ENCODE data around the gene YJU2.
A peak's percentile ranks its signal among the peaks of the same experiment; 100 is the strongest.
"Not testable (repeated sequence)": the region's sequence is repeated elsewhere in the genome, so short reads cannot be mapped to it uniquely, and the experiment has no call there.

Gene YJU2

DNA sequence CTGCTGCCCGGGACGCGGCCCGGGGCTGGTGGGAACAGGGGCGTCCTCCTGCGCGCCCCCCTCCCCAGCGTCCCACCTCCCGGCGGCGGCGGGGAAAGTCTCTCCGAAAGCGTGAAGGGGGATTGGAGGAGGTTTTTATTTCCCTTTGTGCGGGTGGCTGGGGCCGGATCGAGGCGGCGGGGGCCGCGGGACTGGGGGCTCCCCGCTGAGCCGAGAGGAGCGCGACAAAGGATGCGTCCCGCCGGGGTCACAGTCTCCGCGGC is 32.3 kb downstream of the YJU2 start:
- Histone ChIP-seq H3K27me3 (peaks cover 54 to 67% (median 62%) of the 10 kb centered on the region in 11 experiments), H3K27ac (no peak overlapping the region), H3K36me3 (no peaks in the 10 kb centered on the region), H3K4me2 (peak overlapping the region; percentile 84 to 94 (median 91)), H3K9me3 (replicated peaks in 1 of 11) (no peaks in the 10 kb centered on the region), H3K9ac (peak overlapping the region in 10 of 11 experiments; percentile 18 to 64 (median 48); a peak in 11 of 22 replicates), H3K4me1 (peaks cover 9 to 28% (median 19%) of the 10 kb centered on the region in 10 experiments; a peak in 19 of 20 replicates), H4K20me1 (peaks cover 0 to 22% (median 6%) of the 10 kb centered on the region in 11 experiments; a peak in 9 of 22 replicates), H3K4me3 (peak overlapping the region; percentile 38 to 65 (median 54))
- no peak for TF ChIP-seq Cebpa-rat (IDR thresholded peaks at IDR 0.05)

DNA sequence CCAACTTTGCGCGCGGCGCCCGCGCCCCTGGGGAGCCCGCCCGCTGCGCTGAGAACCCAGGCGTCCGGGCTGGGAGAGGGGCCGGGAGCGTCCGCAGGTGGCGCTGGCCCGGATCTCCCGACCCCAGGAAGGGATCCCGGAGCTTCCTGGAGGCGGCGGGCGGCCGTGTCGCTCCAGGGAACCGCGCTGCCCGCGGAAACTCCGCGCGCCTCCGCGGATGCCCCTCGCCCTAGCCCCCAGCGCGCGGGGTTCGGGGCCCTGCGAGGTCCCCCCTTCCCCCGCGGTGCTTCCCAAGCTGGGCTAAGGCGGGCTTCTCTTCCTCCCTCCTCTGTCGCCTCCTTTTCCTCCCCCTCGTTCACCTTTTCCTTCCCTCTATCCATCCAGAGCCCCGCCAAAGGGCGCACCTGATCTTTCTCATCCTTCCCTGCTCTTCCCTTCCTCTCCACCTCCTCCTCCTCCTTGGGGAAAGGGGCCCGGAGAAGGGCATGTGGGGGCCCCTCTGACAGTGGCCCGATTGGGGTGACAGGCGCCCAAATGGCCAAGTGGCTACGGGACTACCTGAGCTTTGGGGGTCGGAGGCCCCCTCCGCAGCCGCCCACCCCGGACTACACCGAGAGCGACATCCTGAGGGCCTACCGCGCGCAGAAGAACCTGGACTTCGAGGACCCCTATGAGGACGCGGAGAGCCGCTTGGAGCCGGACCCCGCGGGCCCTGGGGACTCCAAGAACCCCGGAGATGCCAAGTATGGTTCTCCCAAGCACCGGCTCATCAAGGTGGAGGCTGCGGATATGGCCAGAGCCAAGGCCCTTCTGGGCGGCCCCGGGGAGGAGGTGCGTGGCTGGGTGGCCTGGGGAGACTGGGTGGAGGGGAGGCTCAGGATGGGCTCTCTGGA is 32.9 kb downstream of the YJU2 start:
- H4K20me1 ChIP-seq = peaks cover 0 to 22% (median 6%) of the 10 kb centered on the region in 11 experiments; a peak in 9 of 22 replicates
- H3K4me3 ChIP-seq = peak overlapping the region; percentile 38 to 65 (median 54)
- no peaks in the 10 kb centered on the region for H3K36me3 ChIP-seq
- no peak overlapping the region for H3K27ac ChIP-seq
- H3K4me2 ChIP-seq = peak overlapping the region; percentile 84 to 94 (median 91)
- H3K4me1 ChIP-seq = peaks cover 9 to 28% (median 19%) of the 10 kb centered on the region in 10 experiments; a peak in 19 of 20 replicates
- no peak for TF ChIP-seq Cebpa-rat (IDR thresholded peaks at IDR 0.05)
- peak overlapping the region in 10 of 11 experiments; percentile 18 to 64 (median 48); a peak in 12 of 22 replicates for H3K9ac ChIP-seq
- peaks cover 54 to 67% (median 62%) of the 10 kb centered on the region in 11 experiments for H3K27me3 ChIP-seq
- H3K9me3 ChIP-seq (replicated peaks in 1 of 11) = no peaks in the 10 kb centered on the region

DNA sequence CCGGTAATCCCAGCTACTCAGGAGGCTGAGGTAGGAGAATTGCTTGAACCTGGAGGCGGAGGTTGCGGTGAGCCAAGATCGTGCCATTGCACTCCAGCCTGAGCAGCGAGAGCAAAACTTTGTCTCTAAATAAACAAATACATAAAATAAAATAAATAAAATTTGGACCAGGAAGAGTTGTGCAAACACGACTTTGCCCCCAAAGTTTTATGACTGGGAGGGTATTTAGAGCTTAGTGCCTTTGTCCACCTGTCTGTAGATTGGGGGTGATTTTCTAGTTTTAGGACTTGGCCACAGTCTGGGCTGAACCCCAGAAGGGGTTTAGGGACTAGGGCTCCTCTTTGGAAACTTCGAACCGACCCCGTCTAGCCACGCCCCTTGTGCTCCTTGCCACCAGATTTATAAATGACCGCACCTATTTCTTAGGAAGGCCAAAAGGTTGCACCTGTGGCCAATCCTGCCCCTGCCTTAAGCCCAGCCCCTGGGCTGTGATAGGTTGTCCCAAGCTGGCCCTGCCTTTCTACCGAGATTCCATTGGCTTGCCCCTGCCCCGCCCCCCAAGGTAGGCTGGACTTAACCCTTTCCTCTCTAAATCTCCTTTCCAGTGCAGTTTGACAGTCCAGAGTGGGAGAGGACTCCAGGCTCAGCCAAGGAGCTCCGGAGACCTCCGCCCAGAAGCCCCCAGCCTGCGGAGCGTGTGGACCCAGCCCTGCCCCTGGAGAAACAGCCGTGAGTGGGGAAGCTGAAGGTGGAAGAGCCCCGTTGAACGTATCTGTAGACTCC is 37.5 kb downstream of the YJU2 start:
- Histone ChIP-seq H3K27me3 (peaks cover 34 to 41% (median 39%) of the 10 kb centered on the region in 11 experiments), H3K4me1 (peaks cover 4 to 12% (median 8%) of the 10 kb centered on the region in 10 experiments; a peak in 19 of 20 replicates), H3K4me2 (no peak overlapping the region), H4K20me1 (peaks cover 0 to 14% (median 6%) of the 10 kb centered on the region in 11 experiments; a peak in 6 of 22 replicates), H3K36me3 (no peaks in the 10 kb centered on the region), H3K9ac (no peak overlapping the region), H3K4me3 (no peak overlapping the region), H3K9me3 (replicated peaks in 1 of 11) (no peaks in the 10 kb centered on the region), H3K27ac (no peak overlapping the region)
- TF ChIP-seq Cebpa-rat (IDR thresholded peaks at IDR 0.05) = no peak

DNA sequence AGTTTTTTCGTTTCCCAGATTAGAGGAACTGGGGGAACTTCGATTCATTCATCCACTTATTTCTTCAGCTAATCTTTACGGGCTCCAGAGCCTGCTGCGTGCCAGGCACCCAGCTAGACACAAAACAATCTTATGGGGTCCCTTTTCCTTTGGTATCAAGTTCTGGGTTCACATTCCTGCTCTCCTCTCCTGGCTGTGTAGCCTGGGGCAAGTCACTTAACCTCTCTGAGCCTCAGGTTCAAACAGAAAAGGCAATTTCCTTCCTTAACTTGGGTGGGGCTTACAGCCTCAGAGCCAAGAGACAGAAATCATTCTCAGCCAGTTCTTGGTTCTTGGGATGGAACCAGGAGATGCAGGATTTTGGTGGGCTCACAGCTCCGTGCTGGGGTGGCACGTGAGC is 38.1 kb downstream of the YJU2 start:
- Histone ChIP-seq H3K4me1 (peaks cover 0 to 6% (median 2%) of the 10 kb centered on the region in 10 experiments; a peak in 12 of 20 replicates), H4K20me1 (peaks cover 0 to 8% (median 0%) of the 10 kb centered on the region in 11 experiments; a peak in 4 of 22 replicates), H3K36me3 (no peaks in the 10 kb centered on the region), H3K9ac (no peak overlapping the region), H3K4me2 (no peak overlapping the region), H3K27me3 (peaks cover 28 to 35% (median 33%) of the 10 kb centered on the region in 11 experiments), H3K27ac (no peak overlapping the region), H3K4me3 (no peak overlapping the region), H3K9me3 (replicated peaks in 1 of 11) (no peaks in the 10 kb centered on the region)
- no peak for TF ChIP-seq Cebpa-rat (IDR thresholded peaks at IDR 0.05)

DNA sequence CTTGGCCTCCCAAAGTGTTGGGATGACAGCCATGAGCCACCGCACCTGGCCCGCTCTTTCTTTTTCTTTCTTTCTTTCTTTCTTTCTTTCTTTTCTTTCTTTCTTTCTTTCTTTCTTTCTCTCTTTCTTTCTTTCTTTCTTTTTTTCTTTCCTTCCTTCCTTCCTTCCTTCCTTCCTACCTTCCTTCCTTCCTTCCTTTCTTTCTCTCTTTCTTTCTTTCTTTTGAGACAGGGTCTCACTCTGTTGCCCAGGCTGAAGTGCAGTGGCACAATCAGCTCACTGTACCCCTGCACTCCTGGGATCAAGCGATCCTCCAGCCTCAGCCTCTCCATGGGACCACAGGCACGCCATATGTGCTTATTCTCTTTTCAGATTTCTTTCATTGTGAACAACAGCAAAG is 39.3 kb downstream of the YJU2 start:
- not testable (repeated sequence) for H3K36me3 ChIP-seq; H3K9me3 ChIP-seq (replicated peaks in 1 of 11); H4K20me1 ChIP-seq; H3K4me2 ChIP-seq; H3K27ac ChIP-seq; H3K4me1 ChIP-seq; H3K4me3 ChIP-seq; H3K9ac ChIP-seq
- H3K27me3 ChIP-seq = peaks cover 16 to 24% (median 21%) of the 10 kb centered on the region in 11 experiments

DNA sequence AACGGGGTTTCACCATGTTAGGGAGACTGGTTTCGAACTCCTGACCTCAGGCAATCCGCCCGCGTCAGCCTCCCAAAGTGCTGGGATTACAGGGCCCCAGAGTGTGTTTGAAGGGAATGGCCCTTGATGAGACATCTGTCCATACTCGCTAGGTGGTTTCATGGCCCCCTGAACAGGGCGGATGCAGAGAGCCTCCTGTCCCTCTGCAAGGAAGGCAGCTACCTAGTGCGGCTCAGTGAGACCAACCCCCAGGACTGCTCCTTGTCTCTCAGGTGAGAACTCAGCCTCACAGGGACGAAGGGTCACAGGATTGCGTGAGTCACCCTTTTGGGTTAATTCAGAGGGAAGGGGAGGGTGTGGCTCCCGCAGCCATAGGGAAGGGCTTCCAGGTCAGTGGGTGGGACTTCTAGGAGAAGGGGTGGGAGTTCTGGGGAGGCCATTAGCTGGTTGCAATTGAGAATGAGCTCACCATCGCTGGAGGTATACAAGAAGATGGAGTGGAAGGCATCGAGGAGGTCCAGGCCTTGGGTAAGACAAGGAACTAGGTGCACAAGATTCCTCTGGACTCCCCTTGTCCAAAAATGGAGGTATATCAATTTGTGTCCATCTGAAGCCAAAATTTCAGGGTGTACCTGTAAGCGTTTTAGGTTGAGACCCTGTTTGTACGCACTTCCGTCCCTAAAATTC is 41.4 kb downstream of the YJU2 start:
- H3K9ac ChIP-seq = no peak overlapping the region

DNA sequence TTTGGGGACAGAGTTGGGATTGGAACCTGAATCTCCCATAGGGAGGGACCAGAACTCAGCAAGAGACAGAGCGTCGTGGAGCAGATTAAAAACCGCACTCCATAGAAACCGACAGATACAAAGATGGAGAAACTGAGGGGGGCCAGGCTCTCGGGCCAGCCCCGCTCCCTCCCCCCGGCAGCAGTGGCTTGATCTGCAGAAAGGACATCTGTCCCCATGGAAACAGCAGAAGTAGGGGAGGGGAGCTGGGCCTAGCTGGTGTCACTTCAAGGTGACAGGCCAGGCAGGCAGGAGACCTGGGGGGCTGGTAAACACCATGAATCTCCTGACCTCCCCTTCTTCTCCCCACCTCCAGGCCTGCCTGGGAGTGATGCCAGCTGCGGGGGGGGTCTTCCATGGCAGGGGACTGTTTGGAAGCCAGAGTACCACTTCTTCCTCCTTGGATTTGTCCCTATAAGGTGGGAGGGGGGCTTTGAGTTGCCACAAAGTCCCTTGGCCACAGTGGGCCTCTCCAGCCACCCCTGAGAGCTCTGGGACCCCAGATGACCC is 44.4 kb downstream of the YJU2 start:
- Histone ChIP-seq H3K9ac (no peak overlapping the region; a peak in 1 of 22 replicates), H3K36me3 (no peaks in the 10 kb centered on the region), H3K27me3 (no peaks in the 10 kb centered on the region), H3K4me3 (no peak overlapping the region), H3K4me2 (no peak overlapping the region), H3K27ac (no peak overlapping the region), H4K20me1 (no peaks in the 10 kb centered on the region), H3K9me3 (replicated peaks in 1 of 11) (no peaks in the 10 kb centered on the region), H3K4me1 (peaks cover under 1 to 9% (median 8%) of the 10 kb centered on the region in 10 experiments)
- TF ChIP-seq Cebpa-rat (IDR thresholded peaks at IDR 0.05) = no peak

More for the DNA sequence above, 41.4 kb downstream of the YJU2 start:
- Histone ChIP-seq H4K20me1 (no peaks in the 10 kb centered on the region), H3K27ac (no peak overlapping the region), H3K4me3 (no peak overlapping the region), H3K4me1 (peaks cover 0 to 4% (median 0%) of the 10 kb centered on the region in 10 experiments; a peak in 2 of 20 replicates), H3K36me3 (no peaks in the 10 kb centered on the region), H3K27me3 (peaks cover 0 to 4% (median 0%) of the 10 kb centered on the region in 11 experiments; a peak in 6 of 22 replicates), H3K9me3 (replicated peaks in 1 of 11) (no peaks in the 10 kb centered on the region), H3K4me2 (no peak overlapping the region)
- no peak for TF ChIP-seq Cebpa-rat (IDR thresholded peaks at IDR 0.05)

DNA sequence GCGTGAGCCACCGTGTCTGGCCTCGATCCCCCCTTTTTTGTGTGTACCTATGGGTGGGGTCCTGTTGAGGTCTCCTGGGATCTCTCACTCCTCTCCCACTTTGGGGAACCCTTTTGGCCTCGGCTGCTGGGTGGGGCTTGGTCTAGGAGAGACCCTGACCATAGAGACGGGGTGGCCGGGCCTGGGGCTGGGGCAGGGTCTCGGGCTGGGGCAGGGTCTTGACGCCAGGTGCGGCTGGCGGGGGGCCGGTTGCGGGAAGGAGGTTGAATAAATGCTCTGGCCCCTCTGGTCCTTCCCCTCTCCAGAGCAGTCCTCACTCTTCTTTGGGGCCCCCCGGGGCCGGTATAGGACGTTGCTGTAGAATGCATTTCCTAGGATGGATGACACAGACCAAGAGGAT is 45.6 kb downstream of the YJU2 start:
- Histone ChIP-seq H3K9me3 (replicated peaks in 1 of 11) (no peaks in the 10 kb centered on the region), H3K4me3 (no peak overlapping the region), H3K4me2 (no peak overlapping the region), H3K36me3 (no peaks in the 10 kb centered on the region), H3K9ac (no peak overlapping the region), H3K27ac (no peak overlapping the region), H3K4me1 (peaks cover 5 to 22% (median 21%) of the 10 kb centered on the region in 10 experiments), H4K20me1 (peaks cover 0 to 4% (median 0%) of the 10 kb centered on the region in 11 experiments; a peak in 1 of 22 replicates), H3K27me3 (no peaks in the 10 kb centered on the region)
- no peak for TF ChIP-seq Cebpa-rat (IDR thresholded peaks at IDR 0.05)
